ENCODE data around the gene TADA3. TPM values are rescaled to one million over a fixed set of nuclear protein-coding genes. Genes with fewer than 3 reads are reported as not detected.

TADA3 gene
- total RNA-seq, result 137 and 141 TPM in 2 replicates
- 91.3 and 97.2 TPM in 2 replicates for polyA plus RNA-seq

- peak within 1 kb of the TSS; percentile 87 for H3K4me3 ChIP-seq
- H3K27ac ChIP-seq, result peak within 1 kb of the TSS; percentile 100
- H3K36me3 ChIP-seq, result peaks cover 6% of the 10 kb centered on the region
- no peaks in the 10 kb centered on the region for H3K9me3 ChIP-seq (ENCODE audit: low read depth)
- no peaks in the 10 kb centered on the region for H3K27me3 ChIP-seq
- no peak for TF ChIP-seq CTCF (IDR thresholded peaks at IDR 0.05; ENCODE audit: low read depth, low read length)
- peak; percentile 95 to 98 for DNase-seq (ENCODE audit: low read depth in 1 of 2, low spot score in 1 of 2)
- peaks cover 13% of the 10 kb centered on the region for H3K4me1 ChIP-seq (ENCODE audit: low read depth)
Measured at GRCh38 chr3:9792405-9793160, at the start of gene TADA3, which contains the start of gene ARPC4. TADA3 (minus strand) TSS chr3:9792473; CDS start chr3:9791466, 1,007 bp downstream. ARPC4 (plus strand) TSS chr3:9793082; CDS start chr3:9793122, 40 bp downstream.

- Histone ChIP-seq H3K27me3 (no peaks in the 10 kb centered on the region), H3K27ac (no peak overlapping the region), H3K9me3 (ENCODE audit: low read depth) (no peaks in the 10 kb centered on the region), H3K4me3 (no peak overlapping the region), H3K36me3 (peaks cover 8% of the 10 kb centered on the region), H3K4me1 (ENCODE audit: low read depth) (no peaks in the 10 kb centered on the region)
- no peak for DNase-seq (ENCODE audit: low read depth in 1 of 2, low spot score in 1 of 2)
- TF ChIP-seq CTCF (IDR thresholded peaks at IDR 0.05; ENCODE audit: low read depth, low read length), result no peak
Measured at GRCh38 chr3:9841015-9841414, 48.7 kb upstream of the TADA3 start.

GRCh38 chr3:9838856-9839255 is 46.6 kb upstream of the TADA3 start:
- H3K4me1 ChIP-seq (ENCODE audit: low read depth), result no peaks in the 10 kb centered on the region
- H3K9me3 ChIP-seq (ENCODE audit: low read depth), result no peaks in the 10 kb centered on the region
- no peaks in the 10 kb centered on the region for H3K27me3 ChIP-seq
- no peak for DNase-seq (ENCODE audit: low read depth in 1 of 2, low spot score in 1 of 2)
- H3K36me3 ChIP-seq, result peaks cover 11% of the 10 kb centered on the region
- TF ChIP-seq CTCF (IDR thresholded peaks at IDR 0.05; ENCODE audit: low read depth, low read length), result no peak
- H3K27ac ChIP-seq, result no peak overlapping the region
- H3K4me3 ChIP-seq, result no peak overlapping the region

- Histone ChIP-seq H3K27ac (no peak overlapping the region), H3K4me1 (ENCODE audit: low read depth) (no peaks in the 10 kb centered on the region), H3K27me3 (no peaks in the 10 kb centered on the region), H3K9me3 (ENCODE audit: low read depth) (no peaks in the 10 kb centered on the region), H3K4me3 (no peak overlapping the region), H3K36me3 (peaks cover 11% of the 10 kb centered on the region)
- TF ChIP-seq CTCF (IDR thresholded peaks at IDR 0.05; ENCODE audit: low read depth, low read length), result no peak
- DNase-seq (ENCODE audit: low read depth in 1 of 2, low spot score in 1 of 2), result peak in 1 of 2 donors; percentile 19
Measured at GRCh38 chr3:9837701-9838582, 45.7 kb upstream of the TADA3 start.

GRCh38 chr3:9834520-9835380 is 42.5 kb upstream of the TADA3 start:
- no peak for DNase-seq (ENCODE audit: low read depth in 1 of 2, low spot score in 1 of 2)
- peaks cover 4% of the 10 kb centered on the region for H3K36me3 ChIP-seq
- TF ChIP-seq CTCF (IDR thresholded peaks at IDR 0.05; ENCODE audit: low read depth, low read length), result no peak

More at GRCh38 chr3:9834520-9835380, 42.5 kb upstream of the TADA3 start:
- no peaks in the 10 kb centered on the region for H3K4me1 ChIP-seq (ENCODE audit: low read depth)
- H3K4me3 ChIP-seq, result no peak overlapping the region
- H3K27me3 ChIP-seq, result no peaks in the 10 kb centered on the region
- H3K27ac ChIP-seq, result no peak overlapping the region
- no peaks in the 10 kb centered on the region for H3K9me3 ChIP-seq (ENCODE audit: low read depth)

Measured in cardiac muscle cell (in vitro differentiated cells and primary cell).